M059J (cell line): ENCODE measurements around the gene MUSTN1. TPM values are rescaled to one million over a fixed set of nuclear protein-coding genes. Genes with fewer than 3 reads are reported as not detected.

Source experiments
- DNase-seq: peaks from one replicate; pipeline ENCODE4 v3.0.0-alpha.2; 2012; ENCODE audit warnings: low read depth
- total RNA-seq: library from RNA; depleted of rRNA; stranded (reverse); fragments of >200 nt; shearing (Covaris generic); gene quantifications from 2 replicates; pipeline ENCODE4 v1.2.3, GENCODE V29; 2014

The MUSTN1 gene
- total RNA-seq, 1 experiment from 2014 or later, result 0.27 TPM

DNA sequence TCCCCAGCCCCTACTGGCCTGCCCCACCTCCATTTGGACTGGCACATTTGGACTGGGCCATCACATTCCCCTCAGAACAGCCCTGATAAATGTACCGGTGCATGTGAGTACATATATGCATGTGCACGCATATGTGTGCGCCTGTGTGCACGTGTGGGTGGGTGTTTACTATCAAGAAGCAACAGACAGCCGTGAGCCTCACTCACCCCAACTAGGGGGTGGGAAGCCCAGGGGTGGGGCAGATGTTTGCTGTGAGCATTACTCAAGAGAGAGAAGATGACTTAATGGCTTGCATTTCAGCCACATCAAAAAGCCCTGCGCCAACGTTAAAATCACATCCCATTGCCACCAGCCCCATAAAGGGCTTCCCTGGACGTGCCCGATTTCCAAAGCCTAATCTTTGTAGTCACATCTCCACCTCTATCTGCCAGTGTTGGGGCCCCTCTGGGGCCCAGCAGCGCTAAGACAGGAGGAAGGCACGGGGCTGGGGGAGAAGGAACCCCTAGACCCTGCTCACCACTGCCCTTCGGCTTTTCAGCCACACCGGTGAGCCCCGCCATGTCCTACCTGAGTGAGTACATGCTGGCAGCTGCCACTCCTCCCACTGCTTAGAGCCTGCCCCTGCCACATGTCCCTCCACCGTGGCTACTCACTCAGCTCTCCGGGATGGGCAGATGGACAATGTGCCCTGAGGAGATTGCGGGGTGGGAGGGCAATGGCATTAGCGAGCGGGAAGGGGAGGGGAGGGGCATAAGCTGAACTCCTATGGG is 29.4 kb downstream of the MUSTN1 start:
- DNase-seq, result no peak

DNA sequence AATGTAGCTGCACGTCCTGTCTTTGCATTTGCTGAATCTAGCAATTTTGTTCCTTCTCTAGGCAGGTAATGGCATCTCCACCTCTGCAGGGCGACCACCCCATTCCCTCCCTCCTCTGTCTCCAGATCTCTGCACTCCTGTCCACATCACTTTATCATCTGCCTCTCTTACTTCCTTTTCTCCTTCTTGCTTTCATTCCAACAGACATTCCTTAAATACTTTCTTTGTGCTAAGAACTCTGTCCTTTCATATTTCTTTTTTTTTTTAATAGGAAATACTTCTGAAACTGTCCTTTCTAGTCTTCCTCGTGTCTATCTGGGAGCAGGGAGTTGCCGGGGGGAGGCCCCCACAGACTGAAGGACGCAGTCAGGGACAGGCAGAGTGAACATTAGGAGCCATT is 33.0 kb downstream of the MUSTN1 start:
- DNase-seq, result no peak

DNA sequence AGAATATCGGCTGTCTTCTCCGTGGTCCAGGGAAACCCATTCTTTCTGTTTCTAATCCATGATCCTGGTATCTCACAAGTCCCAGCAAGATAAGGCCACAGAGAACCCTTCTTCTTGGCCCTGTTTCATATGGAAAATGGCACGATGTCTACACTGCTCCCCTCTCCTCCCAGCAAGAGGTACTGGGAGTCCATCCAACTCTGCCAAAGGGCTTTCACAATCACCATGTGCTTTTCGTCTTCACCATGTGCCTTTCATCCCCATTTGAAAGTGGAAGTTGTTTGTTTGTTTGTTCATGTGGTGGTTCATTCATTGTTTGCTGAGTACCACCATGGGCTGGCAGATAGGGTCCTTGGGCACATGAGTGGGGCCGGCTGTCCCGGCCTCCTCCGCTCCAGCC is 34.7 kb downstream of the MUSTN1 start:
- DNase-seq, result no peak

DNA sequence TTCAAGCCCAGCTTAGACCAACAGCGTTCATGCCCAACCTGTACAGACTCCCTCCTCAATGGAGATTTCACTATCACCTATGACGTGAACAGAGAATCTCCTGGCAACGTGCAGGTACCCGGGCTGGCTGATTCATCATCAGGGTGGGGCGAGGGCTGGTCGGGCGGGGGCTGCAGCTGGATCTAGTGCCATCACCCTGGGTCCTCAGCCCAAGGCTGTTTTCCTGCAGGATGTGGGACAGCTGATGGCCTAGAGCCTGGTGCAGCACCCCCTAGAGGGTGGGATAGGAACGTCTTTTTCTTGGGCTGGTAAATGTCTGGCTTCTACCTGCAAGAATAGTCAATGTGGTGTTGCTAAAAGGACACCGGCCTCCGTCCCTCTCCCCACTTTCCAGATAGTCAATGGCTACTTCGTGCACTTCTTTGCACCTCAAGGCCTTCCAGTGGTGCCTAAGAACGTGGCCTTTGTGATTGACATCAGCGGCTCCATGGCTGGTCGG is 35.8 kb downstream of the MUSTN1 start:
- DNase-seq, result no peak

DNA sequence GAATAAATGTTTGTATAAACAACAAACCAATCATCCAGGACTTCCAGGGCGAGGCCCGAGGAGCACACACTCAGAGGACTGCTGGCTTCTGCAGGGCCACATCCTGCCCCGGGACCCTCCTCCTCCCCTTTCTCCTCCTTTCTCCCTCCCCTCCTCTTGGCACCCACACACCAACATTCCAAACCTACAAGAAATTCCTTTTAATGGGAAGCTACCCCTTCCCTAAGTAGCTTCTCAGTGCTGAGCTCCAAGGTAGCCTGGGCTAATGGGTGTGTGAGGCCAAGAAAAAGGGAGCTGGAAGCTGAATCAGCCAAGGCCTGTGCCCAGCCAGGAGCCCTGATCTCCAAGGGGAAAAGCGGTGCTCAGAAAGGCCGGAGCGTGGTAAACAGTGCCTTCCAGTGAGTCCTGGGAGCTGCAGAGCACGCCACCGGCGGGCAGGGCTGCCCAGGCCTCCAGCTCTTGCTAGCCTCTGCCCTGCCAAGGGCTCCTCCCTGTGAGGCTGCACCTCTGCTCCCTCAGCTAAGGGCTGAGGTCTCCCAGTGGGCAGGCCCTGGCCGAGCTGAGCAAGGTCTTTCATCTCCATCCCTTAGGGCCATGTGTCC is 36.3 kb downstream of the MUSTN1 start:
- DNase-seq, result no peak

DNA sequence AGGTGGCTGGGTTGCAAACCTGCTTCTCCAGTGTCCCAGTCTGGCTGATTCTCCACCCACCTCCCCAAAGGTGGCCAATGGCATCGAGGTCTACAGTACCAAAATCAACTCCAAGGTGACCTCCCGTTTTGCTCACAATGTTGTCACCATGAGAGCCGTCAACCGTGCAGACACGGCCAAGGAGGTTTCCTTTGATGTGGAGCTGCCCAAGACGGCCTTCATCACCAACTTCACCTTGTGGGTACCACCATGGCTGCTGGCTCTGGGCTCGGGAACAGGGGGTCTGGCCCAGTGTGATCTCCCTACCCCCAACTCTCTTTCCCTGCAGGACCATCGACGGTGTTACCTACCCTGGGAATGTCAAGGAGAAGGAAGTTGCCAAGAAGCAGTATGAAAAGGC is 38.4 kb downstream of the MUSTN1 start:
- no peak for DNase-seq

DNA sequence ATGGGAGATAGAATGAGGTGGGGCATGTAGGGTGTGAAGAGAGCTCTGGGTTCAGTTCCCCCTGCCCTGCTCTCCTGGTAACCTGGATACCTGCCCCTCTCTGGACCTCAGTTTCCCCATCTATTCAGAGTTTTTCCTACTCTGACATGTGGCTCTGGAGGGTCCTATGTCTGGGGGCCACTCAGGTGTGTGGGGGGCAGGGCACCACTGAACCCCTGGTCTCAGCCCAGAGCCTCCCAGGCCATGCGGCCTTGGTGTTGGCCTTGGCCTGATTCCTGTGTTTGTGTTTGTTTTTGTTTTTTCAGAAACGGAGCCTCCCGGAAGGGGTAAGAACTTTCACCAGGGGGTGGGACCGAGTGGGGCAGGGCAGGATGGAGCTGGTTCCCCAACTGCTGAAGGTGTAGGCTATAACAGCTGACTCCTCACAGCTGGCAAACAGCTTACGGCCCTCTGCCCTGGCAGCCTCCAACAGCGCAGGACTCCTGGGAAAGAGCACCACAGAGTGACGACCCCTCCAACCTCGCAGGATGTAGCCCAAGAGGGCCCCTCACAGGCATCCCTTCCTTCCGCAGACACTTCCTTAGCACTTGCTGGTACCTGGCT is 39.4 kb downstream of the MUSTN1 start:
- no peak for DNase-seq

DNA sequence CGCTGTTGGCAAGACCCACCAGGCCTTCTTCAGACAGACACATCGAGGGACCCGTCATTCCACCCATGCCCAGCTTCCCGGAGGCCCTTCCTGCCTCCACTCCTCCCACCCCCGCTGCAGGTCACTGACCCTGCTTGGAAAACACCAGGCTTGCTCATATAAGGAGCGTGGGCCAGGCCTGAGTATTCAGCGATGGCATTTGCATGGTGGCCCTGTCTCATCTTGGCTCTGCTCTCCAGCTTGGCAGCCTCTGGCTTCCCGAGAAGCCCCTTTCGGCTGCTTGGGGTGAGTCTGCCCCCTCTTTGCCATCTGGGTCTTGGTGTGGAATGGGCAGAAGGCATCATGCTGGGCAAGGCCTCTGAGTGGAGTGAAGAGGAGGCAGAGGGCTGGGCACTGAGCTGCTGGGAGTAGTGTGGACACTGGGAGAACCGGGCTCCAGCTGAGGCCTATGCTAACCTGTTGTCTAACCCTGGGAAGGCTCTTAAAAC is 40.2 kb downstream of the MUSTN1 start, which contains the start of gene ITIH3:
Gene ITIH3, plus strand, starts transcription at position 185 of the 488 bp plus-strand sequence. Its CDS starts 8 bp downstream, at position 193.
- no peak for DNase-seq

DNA sequence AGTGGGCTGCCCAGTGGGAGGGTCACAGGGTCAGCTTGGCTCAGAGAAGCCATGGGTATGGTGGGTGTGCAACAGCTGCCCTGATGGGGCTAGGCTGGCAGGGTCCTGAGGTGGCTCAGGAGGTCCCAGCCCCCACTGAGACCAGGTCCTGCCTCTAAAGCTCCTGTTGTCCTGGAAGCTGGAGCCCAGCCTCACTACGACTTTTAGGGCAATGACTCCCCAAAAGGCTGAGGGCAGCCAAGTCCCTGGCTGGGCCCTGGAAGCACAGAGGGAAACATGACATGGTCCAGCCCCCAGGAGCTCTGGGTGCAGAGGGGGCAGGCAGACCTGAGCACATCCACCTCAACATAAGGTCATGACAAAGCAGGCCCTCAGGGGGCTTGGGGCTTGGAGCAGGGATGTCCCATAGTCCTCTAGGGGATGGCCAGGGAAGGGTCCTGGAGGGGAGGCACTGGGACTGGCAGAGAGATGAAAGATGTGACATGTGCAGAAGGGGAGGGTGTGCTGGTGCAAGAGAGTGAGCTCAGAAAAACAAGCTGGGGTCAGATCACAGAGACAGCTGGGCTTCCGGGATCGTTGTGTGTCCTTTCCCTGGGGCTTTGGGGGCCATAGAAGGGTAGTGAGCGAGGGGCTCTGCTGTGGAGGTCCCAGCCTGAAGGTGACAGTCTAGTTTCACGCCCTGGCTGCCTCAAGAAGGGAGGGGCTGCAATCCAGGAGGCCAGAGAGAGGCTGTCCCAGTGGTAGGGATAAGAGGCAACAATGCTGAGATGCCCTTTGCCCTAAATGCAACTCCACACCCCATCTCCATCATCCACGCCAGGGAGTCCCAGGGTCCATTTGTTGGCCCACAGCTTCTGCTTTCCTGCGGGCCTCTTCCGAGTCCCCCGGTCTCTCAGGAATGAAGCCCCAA is 40.9 kb downstream of the MUSTN1 start:
- no peak for DNase-seq

DNA sequence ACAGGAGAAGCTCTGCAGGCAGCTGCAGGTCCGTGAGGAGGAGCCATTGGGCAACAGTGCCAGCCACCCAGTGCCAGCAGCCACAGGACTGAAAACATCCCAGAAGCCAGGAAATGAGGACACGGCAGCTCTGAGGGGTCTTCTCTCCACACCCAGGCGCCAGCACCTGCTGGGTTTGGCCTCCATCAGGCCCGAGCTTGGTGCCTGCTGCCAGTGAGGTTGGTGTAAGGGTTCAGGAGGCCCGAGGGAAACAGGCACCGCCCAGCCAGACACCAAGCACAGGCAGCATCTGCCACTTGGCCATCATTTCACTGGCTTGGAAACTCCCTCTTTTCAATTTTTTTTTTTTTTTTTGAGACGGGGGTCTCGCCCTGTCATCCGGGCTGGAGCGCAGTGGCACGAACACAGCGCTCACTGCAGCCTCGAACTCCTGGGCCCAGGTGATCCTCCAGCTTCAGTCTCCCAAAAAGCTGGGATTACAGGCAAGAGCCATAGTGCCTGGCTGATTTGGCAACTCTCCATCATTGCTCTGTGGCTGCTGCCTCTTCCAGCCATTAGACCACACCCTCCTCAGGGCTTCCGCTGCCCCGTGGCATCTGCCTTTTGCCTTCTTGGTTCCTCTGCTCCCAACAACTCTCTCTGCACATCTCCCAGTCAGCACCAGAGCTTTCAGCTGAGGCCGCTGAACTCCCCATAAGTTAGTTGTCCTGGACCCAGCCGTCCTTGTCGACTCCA is 41.7 kb downstream of the MUSTN1 start:
- peak; percentile 32 for DNase-seq

DNA sequence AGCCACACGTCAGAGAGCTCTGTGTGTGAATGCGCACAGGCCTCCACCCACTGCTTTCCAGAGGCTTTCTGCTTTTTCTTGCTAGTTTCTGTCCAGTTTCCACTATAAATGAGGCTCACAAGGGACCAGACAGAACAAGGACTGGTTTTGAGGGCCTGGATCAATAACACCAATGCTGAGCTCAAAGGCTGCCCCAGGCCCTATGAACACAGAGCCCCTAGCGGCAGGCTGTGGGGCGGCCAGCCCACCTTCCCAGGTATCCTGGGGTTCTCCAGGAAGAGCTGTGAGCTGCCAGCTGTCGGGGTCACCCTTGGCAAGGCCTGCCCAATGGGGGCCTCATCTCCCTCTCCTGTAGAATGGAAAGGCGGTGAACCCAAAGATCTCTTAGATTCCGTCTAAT is 42.4 kb downstream of the MUSTN1 start:
- DNase-seq, result no peak

DNA sequence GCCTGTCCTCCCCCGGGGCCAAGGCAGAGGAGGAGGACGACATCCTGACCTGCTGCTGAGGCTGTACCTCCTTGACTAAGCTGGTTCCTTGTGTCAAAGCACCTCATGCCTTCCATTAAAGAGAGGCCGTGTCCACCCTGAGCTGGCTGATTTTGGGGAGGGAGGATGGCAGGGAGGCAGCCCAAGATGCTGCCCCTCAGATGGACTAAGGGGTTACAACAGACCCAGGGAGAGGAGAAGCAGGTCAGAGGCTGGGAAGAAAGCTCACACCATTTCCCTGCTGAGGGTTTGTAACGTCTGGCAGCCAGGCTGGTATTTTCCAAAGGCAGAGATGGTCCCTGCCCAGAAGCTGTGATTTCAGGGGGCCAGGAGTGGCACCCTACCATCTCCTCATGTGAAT is 42.9 kb downstream of the MUSTN1 start:
- no peak for DNase-seq

DNA sequence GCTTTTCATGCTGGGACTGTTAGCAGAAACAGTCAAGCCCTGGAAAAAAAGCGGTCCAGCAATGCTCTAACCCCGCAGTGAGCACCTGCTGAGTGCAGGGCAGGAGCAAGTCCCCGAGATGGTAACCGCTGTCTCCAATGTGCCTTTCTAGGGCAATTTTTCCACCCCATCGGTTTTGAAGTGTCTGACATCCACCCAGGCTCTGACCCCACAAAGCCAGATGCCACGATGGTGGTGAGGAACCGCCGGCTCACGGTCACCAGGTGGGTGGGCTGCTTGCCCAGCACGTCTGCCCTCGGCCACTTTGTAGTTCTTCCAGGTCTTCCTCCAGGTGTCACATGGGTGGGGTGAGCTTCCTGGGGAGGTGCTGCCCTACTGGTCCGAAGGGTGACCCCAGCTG is 43.5 kb downstream of the MUSTN1 start:
- no peak for DNase-seq

DNA sequence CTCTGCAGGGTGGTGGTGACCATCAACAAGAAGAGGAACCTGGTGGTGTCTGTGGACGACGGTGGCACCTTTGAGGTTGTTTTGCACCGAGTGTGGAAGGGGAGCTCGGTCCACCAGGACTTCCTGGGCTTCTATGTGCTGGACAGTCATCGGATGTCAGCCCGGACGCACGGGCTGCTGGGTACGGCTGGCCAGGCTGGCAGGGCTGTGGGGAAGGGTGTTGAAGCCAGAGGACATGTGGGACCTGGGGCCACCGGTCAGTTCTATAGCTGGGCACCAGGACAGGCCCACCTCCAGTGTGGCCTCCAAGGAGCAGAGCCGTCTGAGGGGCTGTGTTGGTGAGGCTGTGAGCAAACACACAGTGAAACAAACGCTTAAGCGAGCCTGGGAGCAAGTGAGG is 44.1 kb downstream of the MUSTN1 start:
- no peak for DNase-seq

DNA sequence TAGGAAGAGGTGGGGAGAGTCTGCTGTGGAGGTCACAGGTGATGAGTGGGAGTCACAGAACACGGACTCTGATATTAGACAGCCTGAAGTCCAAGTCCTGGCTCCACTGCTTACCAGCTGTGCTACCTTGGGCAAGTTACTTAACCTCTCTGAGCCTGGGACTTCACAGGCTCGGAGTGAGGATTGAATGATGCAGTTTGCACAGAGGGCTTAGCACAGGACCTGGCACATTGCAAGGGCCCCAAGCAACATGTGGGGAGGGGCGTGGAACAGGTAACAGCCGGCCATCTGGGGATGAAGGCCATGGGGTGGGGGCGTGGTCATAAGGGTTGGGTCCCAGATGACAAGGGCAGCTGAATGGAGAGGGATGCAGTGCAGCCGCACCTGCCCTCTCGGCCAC is 44.5 kb downstream of the MUSTN1 start:
- no peak for DNase-seq

DNA sequence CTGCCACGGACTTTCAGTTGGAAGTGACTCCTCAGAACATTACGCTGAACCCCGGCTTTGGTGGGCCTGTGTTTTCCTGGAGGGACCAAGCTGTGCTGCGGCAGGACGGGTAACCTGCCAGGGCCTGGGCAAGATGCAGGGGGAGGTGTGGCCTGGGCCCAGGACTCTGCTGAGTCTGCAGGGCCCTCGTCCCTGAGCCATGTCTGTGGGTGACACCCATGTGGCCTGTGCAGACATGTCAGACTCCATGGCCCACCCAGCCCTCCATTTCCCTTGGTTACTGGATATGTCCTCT is 45.1 kb downstream of the MUSTN1 start:
- DNase-seq, result no peak

DNA sequence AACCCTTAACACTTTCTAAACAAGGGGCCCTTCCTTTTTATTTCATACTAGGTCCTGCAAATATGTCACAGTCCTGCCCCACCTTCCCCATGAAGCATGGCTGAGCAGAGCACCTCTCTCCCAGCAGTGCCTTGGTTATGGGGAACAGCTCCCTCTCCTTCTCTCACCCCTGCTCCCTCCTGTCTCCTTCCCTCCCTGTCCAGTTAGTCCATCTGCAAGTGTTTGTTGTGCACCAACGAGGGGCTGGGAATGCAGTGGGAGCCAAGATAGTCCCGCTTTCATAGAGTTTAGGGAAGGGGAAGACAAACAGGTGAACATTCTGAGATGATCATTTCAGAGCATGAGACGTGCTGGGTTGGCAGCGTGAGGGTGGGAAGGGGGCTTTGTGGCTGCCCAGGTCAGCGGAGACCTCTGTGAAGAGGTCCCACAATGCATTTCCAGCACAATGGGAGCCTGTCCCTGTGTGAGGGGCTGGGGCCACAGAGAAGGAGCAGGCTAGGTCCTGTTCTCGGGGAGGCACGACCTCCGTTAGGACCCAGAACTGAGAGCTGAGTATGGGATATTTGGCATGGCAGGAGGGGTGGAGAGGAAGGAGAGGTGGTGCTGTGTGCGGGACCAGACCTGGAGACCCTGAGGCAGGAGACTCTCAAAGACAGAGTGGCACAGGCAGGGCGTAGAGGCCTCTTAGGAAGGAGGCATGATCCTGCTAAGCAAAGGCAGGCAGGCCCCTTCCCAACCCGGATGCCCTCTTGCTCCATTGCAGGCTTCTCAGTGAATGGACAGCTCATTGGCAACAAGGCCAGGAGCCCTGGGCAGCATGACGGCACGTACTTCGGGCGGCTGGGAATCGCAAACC is 45.7 kb downstream of the MUSTN1 start:
- DNase-seq, result no peak

DNA sequence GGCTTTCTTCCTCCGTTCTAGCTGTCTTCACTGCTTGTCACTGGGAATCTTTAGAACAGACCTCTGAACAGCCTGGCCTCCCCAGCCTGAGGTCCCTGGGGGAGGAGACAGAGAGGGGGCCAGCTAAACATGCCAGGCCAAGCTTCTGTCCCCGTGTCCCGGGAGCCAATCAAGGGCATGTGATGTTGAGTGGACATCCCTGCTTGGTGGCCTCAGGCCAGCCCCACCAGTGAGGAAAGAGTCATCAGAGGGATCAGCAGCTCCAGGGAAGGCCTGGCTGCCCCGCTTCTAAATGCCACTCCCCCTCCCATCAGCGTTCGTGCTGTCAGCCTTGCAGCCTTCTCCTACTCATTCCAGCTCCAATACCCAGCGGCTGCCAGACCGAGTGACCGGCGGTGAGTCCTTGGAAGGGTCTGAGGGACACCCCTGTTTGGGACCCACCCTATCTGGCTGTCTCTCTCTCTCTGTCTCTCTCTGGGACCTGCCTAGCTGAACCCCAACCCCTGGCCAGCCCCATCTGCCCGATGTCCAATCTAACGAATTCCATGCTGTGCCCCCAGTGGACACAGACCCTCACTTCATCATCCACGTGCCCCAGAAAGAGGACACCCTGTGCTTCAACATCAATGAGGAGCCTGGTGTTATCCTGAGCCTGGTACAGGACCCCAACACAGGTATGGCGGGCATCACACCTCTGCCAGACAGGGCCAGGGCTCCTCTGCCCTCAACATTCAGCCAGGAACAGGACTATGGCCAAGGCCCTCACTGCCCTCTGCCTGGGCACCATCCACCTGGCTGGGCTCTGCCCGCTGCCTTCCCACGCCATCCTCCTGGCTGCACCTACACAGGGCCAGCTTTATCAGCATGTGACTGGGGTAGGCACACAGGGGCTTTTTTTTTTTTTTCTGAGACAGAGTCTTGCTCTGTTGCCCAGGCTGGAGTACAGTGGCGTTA is 46.9 kb downstream of the MUSTN1 start:
- DNase-seq, result peak; percentile 7

DNA sequence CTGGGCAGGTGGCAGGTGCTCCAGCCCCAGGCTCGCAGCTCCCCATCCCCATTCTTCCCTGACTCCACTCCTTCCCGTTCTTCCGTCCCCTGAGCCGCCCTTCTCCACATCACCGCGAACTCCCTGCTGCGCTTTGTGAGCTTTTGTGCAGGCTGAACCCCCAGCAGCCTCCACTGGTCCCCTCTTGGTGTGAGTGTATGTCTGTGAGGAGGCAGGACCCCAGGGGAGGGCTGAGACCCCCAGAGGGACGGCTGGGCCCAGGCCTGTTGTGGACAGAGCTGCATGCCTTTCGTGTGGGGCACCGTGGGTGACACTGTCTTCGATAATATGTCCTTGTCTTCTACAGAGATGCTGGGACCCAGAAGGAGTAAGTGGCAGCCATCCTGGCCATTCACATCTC is 47.6 kb downstream of the MUSTN1 start:
- no peak for DNase-seq
